HG03469 (cell line): ENCODE measurements around the gene SORT1.
"Not testable (repeated sequence)": the region's sequence is repeated elsewhere in the genome, so short reads cannot be mapped to it uniquely, and the experiment has no call there.

Experiments
- ATAC-seq: cut with Tn5 transposase; IDR thresholded peaks from one replicate; pipeline ENCODE4 v1.9.1; 2021; ENCODE audit warnings: mild to moderate bottlenecking, moderate library complexity, moderate number of reproducible peaks; ENCODE audit not compliant: unreplicated experiment

Gene SORT1

GRCh38 chr1:109383087-109383779 lies 14.5 kb downstream of the SORT1 start:
- no peak for ATAC-seq

- ATAC-seq = no peak
Measured at GRCh38 chr1:109381573-109381972, 16.1 kb downstream of the SORT1 start.

DNA sequence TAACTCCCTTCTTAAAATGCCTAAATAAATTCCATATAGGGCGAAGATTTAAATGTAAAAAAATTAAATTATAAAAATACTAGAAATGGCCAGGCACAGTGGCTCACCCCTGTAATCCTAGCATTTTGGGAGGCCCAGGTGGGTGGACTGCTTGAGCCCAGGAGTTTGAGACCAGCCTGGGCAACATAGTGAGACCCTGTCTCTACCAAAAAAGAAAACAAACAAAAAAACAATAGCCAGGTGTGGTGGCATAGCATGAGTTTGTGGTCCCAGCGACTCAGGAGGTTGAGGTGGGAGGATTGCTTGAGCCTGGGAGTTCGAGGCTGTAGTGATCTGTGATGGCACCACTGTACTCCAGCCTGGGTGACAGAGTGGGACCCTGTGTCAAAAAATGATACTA lies 17.8 kb downstream of the SORT1 start:
- no peak for ATAC-seq

GRCh38 chr1:109379422-109379821 lies 18.3 kb downstream of the SORT1 start:
- no peak for ATAC-seq

DNA sequence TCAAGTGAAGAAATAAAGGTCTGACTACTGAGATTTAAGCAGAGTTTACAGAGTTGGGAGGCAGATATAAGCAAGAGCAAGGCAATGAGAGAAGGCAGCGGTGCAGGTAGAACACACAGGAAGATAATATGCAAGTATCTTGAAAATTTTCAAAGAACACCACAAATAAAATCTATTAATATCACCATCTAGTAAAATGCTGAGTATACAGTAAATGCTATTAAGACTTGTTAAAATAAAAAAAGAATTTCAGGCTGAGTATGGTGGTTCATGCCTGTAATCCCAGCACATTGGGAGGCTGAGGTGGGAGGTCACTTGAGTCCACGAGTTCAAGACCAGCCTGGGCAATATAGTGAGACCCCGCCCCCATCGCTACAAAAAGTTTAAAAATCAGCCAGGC lies 20.0 kb downstream of the SORT1 start:
- ATAC-seq = no peak

DNA sequence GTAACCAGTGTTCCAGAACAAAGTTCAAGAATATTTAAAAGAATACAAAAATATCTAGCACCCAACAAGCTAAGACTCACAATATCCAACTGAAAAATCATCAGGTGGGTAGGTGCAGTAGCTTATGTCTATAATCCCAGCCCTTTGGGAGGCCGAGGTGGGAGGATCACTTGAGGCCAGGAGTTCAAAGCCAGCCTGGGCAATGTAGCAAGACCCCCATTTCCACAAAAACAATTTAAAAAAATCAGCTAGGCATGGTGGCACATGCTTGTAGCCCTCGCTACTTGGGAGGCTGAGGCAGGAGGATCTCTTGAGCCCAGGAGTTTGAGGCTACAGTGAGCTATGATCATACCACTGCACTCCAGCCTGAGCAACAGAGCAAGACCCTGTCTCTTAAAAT lies 24.0 kb downstream of the SORT1 start:
- ATAC-seq = not testable (repeated sequence)

DNA sequence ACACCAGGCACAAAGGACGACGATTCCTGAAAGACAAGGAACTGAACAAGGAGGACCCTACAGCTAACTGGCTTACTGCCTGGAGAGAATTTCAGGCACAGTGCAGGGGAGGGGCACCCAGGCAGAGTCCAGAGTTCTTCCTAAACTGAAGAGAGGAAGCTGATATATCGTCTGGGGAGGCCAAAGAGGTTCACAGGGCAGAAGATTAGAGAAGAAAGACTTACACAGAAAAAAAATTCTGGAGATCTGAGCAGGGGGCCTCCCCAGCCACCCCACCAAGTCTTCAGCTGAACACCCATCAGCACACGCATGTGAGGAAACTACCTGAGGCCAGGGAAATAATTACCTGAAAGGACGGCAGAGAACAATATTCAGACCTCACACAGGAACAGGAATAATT lies 24.6 kb downstream of the SORT1 start:
- ATAC-seq = no peak

DNA sequence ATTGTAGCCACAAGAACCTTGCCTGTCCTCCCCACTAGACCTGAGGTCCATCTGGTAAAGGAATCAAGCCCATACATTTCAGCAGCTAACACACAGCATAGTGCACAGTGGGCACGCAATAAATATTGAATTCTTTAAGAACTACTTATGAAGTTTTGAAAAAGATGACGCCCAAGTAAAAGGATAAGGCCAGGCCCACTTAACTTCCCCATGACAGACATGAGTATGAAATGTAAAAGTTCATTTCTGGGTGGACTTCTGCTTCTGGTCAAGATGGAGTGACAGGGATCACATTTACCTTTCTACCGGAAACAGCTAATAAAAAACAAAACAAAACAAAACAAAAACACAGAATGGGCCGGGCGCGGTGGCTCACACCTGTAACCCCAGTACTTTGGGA lies 25.4 kb downstream of the SORT1 start:
- ATAC-seq = no peak

DNA sequence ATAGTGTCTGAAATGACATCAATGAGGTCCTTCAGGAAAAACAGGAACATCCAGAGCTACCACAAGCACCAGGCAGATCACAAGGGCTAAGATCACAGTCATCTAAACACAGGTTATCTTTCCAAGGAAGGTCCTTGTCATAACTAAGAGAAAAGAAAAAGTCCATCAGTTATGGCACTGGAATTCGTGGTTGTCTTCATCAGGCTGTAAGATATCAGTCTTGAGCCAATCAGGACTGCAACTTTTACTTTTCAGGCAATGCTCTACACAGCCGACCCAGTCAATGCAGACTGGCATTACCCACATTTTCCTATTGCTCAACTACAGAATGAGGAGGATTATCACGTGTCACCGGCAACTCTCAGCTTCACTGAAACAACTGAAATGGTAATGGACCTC lies 26.4 kb downstream of the SORT1 start:
- no peak for ATAC-seq

GRCh38 chr1:109370712-109371340 lies 26.9 kb downstream of the SORT1 start:
- ATAC-seq = no peak

DNA sequence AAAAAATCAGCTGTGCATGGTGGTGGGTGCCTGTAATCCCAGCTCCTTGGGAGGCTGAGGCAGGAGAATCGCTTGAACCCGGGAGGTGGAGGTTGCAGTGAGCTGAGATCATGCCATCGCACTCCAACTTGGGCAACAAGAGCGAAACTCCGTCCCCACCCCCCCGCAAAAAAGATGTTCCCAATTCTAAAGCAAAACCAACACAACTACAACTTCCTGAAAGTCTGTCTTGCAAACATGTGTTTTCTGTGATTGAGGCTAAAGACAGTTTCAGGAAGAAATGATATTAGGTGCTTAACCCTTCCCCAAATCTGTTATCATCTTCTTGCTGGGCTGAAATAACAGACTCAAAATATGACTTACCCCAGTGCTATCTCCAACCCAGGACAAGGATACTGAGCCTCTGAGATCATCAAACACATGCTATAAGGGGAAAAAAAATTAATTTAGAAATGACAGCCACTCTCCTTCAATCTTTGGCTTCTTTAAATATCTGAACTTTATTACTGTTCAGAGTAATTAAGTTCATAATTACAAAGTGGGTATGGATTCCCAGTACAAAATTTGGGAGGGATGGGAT lies 28.5 kb downstream of the SORT1 start:
- no peak for ATAC-seq

DNA sequence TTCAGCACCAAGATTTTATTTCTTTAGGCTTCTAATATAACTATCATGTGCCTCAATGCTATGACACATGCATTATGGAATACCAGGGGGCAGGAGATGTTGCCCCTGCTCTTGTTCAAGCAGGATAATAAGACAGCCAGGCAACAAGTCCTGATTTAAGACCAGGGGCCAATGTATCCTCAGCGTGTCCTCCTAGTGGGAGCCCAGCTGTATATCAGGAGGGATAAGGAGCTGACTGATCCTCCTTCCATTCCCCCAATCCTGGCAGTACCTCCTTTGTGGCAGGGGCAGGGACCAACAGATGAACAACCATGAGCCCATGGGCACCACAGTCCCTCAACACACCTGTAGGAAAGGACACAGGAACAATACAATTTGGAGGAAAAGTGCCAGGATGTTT lies 29.3 kb downstream of the SORT1 start:
- no peak for ATAC-seq

DNA sequence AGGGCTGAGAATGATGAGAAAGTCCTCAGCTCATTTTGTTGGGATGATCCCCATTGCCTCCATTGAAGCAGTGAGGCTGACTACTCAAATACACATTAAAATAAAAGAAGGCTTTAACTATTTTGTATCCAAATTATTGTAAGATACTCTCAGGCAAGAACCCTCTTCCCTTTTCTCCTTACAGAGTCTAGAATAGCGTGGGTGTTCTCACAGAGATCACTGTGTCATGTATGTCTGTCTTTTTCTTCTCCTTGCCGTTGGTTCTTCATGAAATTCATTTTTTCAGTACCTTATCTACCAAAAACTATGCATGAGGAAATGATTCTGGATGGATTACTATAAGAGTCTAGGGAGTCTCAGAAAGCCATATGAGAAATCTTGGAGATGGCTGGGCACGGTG lies 30.1 kb downstream of the SORT1 start:
- ATAC-seq = no peak

DNA sequence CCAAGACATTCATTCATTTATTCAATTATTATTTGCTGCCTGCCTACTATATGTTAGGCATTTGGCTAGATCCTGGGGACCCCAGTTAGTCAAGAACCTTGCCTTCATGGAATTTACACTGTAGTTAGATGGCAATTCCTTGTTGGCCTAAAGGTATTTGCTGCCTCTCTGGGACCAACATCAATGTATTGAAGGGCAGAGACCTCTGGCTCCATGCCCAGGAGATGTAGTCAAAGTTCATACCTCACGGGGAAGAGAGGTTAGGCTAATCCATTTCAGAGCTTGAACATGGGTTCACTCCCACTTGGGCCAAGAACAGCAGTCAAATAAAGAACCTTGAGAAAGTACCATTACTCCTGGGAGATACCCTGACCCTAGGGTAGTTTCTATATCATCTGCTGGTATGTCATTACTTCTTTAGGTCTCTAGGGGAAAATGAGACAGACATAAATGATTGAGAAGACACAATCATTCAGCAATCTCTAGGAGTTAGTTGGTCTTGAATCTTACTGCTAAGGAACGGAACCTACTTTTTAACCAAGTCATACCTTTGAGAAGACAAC lies 32.0 kb downstream of the SORT1 start:
- ATAC-seq = no peak

- no peak for ATAC-seq
Measured at GRCh38 chr1:109361649-109362048, 36.1 kb downstream of the SORT1 start.

DNA sequence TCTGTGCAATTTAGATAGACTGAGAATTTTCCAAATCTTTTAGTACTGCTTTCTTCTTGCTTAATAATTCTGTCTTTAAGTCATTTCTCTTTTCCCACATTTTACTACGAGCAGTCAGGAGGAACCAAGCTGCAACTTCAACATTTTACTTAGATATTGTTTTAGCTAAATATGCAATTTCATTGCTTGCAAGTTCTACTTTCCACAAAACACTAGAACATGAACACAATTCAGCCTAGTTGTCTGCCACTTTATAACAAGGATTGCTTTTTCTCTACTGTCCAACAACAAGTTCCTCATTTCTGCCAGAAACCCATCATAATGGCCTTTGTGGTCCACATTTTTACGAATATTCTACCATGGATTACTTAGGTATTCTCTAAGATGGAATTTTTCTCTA lies 36.6 kb downstream of the SORT1 start:
- ATAC-seq = no peak

GRCh38 chr1:109357616-109358015 lies 40.1 kb downstream of the SORT1 start:
- no peak for ATAC-seq

DNA sequence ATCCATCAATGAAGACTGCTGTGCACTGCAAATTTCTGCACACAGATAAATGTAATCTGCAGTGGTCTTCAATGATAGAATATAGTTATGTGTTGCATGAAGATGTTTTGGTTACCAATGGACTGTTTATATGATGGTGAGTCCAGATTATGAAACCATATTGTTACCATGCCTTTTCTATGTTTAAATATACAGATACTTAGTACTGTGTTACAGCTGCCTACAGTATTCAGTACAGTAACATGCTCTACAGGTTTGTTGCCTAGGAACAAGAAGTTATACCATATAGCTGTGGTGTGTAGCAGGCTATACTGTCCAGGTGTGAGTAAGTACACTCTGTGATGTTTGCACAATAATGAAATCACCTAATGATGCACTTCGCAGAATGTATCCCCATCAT lies 40.8 kb downstream of the SORT1 start:
- ATAC-seq = no peak

DNA sequence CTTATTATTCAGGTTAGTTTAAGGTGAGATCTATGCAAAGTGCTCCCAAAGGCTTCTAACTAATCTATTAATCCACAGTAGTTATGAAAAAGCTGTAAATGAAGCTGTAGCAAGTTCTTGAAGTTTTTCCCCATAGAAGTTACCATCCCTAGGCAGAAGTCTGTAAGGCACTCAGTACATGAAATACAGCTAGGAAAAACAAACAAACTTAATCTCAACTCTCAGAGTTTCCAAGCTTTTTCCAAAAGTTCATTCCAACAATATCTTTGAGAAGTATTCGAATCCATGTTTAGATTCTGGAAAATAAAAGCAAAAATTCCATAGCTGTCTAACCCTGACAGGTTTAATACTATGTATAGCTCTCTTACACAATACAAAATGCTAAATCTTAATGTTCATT lies 41.2 kb downstream of the SORT1 start:
- no peak for ATAC-seq

DNA sequence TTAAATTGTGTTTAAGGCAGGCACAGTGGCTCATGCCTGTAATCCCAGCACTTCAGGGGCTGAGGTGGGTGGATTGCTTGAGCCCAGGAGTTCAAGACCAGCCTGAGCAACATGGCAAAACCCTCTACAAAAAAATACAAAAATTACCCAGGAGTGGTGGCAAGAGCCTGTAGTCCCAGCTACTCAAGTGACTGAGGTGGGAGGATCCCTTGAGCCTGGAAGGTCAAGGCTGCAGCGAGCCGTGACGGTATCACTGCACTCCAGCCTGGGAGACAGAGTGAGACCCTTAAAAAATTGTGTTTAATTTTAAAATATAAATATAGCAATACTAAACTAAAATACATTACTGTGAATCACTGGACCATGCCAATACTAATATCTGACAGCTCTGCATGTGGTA lies 42.8 kb downstream of the SORT1 start:
- ATAC-seq = no peak

DNA sequence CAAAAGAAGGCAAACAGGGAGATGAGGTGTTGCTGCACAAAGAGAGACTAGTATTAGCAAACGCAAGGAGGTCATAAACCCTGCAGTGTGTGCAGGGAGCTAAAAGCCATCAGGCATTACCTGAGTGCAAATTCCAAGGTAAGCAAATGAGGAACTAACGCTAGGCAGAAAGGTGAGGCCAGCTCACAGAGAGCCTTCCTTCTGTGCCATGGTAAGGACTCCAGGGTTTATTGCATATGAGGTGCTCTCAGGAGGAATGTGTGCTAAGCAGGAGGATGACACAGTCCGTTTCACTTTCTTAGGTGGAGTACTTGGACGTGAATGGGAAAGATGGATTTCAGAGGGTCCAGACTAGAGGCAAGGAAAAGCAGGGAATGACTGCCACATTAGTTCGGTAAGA lies 46.3 kb downstream of the SORT1 start:
- no peak for ATAC-seq

GRCh38 chr1:109350655-109351054 lies 47.1 kb downstream of the SORT1 start:
- ATAC-seq = no peak
